Lower leg skin (tissue), 3 donors: Measurements from ENCODE around the gene QRICH2.

Source experiments
- CTCF ChIP-seq, 3 donors: fragments of 450-650 bp; IDR thresholded peaks; one replicate each; pipeline ENCODE4 v1.5.1; 2016; ENCODE audit warnings: antibody characterized with exemption in 3 of 3, mild to moderate bottlenecking in 3 of 3, moderate library complexity in 2 of 3
- POLR2A ChIP-seq, 2 donors: fragments of 450-650 bp; IDR thresholded peaks; one replicate each; pipeline ENCODE4 v1.6.1; 2016 to 2017; ENCODE audit warnings: antibody characterized with exemption in 2 of 2, mild to moderate bottlenecking in 1 of 2, moderate library complexity in 1 of 2

GRCh38 chr17:76314392-76315227 lies 6.5 kb upstream of the QRICH2 start:
- TF ChIP-seq CTCF (IDR thresholded peaks at IDR 0.05), result no peak
- no peak for TF ChIP-seq POLR2A (IDR thresholded peaks at IDR 0.05)
